Left forelimb (tissue), 1 donor: Measurements from ENCODE around the gene RPP25.
A peak's percentile ranks its signal among the peaks of the same experiment; 100 is the strongest.

Experiments
- DNase-seq: peaks from one replicate; pipeline ENCODE4 v3.0.0-alpha.2; 2018; ENCODE audit warnings: low spot score

RPP25 gene, protein sequence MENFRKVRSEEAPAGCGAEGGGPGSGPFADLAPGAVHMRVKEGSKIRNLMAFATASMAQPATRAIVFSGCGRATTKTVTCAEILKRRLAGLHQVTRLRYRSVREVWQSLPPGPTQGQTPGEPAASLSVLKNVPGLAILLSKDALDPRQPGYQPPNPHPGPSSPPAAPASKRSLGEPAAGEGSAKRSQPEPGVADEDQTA

DNA sequence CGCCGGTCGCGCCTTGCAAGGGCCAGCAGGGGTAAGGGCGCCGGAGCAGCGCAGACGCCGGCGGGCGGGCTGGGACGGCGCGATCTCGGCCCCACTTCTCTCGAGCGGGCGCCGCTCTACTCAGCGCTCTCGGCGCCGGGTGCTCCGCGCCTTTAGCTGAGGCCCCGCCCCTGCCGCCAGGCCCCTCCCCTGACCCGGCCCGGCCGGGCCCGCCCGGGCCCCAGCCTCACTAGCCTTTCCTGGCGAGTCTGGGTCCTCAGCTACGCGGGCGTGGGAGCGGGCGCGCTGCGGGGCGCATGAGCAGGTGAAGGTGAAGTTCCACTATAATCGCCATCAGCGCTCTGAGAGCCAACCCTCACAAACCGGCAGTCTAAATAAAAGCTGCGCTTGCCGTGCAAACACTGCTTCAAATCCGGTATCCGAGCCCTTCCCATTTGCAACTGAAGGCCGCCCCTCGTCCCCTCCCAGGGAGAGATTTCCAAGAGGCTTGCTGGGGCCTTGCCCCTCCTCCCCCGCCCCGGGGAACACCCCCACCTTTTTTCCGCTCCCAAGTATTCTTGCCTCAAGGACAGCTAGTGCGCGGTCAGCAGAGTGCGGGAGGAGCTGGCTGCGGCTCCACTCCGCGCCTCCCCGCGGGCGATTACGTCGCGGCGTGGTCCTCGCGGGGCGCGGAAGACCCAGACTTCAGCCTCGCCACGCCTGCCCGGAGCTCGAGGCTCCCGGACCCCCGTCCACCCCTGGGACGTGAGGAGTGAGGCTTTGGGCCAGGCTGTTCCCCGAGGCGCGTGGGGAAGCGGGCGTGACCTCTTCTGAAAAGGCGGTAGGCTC is at the start of gene RPP25:
RPP25 (minus strand) TSS at position 125 of the 828 bp plus-strand sequence. CDS start 189 bp downstream, outside the sequence.
- peak; percentile 77 for DNase-seq

DNA sequence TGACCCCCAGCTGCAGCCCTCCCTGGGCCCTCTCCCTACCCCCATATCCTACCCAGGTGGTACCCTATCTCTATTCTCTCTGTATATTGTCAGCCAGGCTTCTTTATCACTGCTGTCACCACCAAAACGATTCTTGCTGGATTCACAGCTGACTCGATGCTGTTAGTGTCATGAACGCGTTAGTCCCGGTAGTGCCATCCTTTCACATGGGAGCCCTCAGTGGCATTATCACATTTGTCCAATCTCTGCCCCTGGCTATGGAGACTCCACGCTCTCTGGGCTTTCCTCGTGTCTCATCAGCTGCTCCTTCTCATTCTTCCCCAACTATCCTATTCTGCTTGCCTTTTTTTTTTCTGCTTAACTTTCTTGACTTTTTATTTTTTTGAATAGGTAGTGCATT is 45.8 kb upstream of the RPP25 start:
- no peak for DNase-seq

DNA sequence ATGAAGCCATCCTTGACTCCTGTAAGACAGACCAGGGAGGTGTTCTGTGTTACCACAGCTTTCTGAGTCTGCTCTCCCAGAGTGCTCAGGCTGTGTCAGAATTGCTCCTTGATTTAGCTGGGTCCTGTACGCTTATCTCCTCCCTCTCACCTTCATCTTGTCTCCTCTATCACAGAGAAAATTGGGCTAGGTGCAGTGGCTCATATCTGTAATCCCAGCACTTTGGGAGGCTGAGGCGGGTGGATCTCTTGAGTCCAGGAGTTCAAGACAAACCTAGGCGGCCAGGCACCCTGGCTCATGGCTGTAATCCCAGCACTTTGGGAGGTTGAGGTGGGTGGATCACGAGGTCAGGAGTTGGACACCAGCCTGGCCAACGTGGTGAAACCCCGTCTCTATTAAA is 44.7 kb upstream of the RPP25 start:
- DNase-seq: no peak

DNA sequence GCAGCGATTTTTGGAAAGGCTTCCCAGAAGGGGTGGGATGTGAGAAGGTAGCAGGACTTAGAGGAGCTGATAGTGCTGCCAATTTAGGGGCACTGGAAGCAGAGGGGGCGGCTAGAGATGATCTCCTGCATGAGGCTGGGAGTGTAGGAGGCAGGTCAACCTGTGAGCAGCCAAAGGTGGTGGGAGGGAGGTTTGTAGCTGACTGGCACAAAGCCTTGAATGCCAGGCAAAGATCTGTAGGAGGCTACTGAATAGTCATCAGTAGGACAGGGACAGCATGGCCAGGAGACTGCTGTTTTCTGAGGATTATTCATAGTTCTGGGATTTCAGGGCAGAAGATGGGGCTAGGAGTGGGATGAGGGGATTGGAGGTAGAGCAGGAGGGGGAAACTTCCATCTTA is 41.0 kb upstream of the RPP25 start:
- no peak for DNase-seq

DNA sequence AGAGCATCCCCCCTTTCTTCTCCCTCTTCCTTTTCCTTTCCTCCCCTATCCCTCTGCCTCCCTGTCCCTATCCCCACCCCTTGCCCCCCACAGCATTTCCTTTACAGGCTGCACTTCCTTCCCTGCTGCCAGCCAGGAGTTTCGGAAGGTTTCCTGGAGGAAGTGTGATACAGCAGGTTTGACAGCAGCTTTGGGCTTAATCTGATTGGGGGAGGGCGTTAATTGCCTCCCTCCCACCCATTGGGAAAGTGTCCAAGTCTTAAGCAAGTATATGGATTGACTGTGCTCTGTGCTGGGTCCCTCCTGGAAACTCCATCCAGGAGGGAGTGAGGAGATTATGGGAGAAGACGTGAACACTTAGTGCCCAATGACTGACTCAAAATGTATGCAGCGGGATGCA is 40.6 kb upstream of the RPP25 start:
- no peak for DNase-seq

DNA sequence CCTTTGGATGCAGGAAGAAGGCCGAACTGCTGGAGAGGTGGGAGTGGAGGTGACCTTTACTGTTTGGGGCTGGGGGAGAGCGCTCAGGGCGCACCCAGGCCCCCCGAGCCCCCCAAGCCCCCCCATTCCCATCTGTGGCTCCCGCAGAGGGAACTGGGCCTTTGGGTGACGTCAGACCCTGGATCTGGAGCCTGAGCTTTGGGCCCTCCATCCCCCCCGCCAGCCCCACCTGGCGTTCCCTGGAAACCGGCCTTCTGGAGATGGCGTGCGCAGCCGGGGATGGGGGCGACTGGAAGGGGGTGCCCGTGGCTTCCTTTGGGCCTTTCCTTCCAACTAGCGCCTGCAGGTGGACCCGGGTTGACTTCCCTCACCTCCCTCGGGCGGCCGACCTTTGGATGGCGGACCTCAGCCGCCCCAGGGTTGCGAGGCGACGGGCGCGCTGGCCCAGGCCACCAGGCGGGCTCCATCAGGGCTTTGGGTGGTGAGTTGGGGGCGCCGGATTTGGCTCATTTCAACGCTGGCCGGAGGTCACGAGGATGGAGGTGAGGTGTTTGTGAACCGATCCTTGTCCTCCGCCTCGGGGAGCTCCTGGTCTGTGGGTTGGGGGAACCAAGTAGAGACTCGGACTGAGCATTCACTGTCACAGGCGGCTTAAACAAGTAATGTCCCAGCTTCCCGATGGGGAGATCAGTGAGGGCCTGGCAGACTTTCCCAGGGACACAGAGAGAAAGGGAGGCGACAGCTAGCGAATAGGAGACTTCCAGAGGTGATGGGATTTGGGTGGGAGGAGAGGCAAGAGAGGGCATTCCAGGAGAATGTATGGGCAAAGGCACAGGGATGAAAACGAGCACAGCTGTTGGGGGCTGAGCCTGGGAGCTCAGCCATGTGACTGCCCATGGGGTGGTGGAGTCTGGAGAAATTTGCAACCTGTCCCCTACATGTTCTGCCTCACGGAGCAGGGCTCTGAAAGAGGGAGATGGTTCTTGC is 39.5 kb upstream of the RPP25 start:
- peak; percentile 70 for DNase-seq

DNA sequence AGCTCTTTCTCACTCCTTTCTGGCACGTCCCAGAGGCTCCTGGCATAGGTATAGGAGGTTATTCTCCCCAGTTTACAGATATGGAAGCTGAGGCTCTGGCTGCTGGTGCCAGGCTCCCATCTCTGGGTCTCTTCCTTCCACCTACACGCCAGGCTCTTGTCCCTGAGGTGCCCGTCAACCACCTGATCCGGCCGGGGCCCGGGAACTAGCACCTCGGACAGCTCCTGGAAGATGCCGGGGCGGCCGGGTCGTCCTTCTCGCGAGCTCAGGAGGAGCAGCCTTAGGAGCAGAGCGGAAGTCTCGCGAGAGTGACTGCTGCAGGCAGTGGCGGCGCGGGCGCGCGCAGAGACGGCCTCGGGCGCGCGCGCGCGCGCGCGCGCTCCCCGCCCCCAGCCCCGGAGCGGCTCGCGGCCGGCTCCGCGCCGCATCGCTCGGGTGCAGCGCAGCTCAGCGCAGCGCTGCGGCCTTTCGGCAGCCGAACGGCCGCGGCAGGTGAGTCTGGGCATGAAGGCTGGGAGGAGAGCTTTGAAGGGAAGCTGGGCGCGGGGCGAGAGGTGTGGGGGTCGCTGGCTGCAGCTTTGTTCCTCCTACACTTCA is 38.7 kb upstream of the RPP25 start, which contains the start of gene SCAMP5:
SCAMP5 (plus strand) TSS at position 382 of the 597 bp plus-strand sequence. CDS start 16,277 bp downstream, outside the sequence.
- peak; percentile 92 for DNase-seq

DNA sequence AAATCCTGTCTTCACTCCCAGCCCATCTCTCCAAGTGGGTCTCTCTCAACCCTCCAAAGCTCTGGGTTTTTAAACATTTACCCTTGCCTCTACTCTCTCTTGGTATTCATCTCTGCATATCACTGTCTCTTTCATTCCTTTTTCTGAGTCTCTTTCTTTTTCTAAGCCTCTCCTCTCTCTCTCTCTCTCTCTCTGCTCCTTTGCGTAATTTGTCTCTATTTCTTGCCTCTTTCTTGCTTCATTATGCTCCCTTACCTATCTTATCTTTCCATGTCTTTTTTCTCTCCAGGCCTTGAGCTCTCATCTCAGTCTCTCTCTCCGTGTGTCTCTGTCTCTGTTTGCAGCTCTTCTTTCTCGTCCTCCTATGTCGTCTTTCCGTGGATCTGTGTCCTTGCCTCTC is 38.1 kb upstream of the RPP25 start:
- no peak for DNase-seq

DNA sequence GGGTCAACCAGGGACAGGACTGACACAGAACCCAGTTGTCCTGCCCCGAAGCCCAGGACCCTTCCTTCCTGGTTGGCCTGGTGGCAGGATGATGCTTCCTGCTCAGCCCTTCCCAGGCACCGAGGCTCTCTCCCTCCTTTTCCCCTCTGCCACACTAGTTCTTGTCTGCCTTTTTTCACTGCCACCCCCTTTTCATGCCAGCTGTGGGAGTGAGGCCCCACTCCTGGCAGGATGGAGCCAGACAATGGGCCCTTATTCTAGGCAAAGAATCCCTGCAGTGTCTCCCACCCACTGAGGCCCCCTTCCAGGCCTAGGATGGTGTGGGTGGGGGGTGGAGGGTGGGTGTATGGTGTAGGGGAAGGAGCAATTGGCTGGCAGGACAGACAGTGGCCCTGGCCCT is 37.7 kb upstream of the RPP25 start:
- no peak for DNase-seq

DNA sequence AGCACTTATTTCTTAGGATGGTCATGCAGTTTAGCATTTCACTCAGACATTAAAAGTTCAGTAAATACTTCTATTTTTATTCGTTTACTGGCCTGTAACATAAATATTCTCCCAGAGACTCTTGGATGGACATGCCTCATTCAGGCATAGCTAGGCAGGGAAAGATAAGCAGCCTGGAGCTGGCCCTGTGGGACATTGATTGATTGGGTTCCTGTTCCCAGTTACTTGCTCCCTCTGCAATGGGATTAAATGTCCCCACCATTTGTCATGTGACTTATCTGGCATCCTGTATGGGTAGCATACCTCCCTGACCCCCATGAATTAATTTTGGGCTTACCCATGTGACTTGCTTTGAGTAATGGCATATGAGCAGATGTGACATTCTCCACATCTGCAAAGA is 36.0 kb upstream of the RPP25 start:
- no peak for DNase-seq

DNA sequence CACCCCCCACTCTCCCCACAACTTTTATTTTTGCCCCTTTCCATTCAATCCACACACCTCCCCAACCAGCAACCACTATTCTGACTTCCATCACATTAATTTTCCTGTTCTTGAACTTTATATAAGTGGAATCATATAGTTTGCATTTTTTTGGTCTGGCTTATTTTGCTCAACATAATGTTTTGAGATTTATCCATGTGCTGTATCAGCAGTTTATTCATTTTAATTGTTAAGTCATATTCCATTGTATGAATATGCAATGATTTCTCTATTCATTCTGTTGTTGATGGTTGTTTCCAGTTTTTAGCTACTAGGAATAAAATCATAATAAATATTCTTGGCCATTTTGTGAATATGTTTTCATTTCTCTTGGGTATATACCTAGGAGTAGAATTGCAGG is 33.0 kb upstream of the RPP25 start:
- DNase-seq: no peak

DNA sequence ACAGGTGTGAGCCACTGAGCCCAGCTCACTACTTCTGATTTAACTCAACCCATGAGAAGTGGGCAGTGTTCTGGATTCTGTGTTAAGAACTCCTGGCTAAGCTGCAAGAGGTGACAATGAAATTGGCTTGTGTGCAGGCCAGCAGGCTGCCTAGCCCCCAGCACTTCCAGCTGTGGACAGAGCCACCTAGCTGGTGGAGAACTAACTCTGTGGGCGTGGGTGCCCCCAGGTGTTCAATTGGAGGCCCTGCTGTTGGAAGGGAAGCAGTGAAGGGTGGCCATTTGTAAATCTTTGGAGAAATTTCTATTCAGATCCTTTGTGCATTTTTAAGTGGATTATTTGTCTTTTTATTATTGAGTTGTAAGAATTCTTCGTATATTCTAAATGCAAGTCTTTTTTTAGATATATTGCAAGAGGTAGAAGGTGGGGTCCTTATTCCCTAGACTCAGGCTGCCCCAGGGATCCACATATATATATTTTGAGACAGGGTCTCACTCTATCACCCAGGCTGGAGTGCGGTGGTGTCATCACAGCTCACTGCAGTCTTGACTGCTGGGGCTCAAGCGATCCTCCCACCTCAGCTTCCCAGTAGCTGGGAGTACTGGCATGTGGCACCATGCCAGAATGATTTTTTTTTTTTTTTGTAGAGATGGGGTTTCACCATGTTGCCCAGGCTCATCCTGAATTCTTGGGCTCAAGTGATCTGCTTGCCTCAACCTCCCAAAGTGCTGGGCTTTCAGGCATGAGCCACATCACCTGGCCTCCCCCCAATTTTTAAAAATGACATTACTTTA is 31.6 kb upstream of the RPP25 start:
- no peak for DNase-seq

DNA sequence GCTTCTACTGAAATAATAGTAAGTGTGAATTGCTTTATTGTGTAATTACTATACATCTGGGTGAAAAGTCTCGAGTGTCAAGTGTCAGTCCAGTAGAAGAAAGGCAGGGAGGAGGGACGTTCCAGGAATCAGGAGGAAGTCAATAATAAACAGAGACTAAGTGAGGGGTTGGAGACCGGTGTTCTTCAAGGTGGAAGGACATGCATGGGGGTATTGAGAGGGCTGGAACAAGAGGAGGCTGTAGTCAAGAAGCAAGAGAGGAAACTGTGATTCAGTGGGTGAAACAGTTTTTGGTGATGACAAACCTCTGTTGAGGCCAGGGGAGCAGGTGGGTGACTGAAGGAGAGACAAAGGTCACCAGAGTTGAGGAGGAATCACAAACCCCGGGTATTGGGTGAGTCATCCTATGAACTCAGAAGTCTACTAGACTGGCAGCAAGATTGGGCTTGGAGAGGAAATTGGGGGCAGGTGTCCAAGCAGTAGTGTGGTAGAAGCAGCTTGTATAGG is 27.2 kb upstream of the RPP25 start:
- no peak for DNase-seq

DNA sequence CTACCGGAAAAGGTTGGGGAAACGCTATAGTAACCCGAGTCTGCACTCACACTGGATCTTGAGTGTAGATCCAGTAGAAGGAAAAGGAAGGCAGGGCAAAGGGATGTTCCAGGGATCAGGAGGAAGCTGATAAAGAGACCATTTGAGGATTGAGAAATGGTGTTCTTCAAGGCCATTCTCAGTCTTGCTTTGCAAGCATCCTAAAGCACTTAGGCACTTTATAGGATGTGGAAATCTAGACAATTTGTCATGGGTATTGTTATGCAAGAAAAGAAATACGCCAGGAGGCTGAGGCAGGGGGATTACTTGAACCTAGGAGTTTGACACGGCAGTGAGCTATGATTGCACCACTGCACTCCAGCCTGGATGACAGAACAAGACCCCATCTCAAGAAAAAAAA is 25.6 kb upstream of the RPP25 start:
- no peak for DNase-seq

DNA sequence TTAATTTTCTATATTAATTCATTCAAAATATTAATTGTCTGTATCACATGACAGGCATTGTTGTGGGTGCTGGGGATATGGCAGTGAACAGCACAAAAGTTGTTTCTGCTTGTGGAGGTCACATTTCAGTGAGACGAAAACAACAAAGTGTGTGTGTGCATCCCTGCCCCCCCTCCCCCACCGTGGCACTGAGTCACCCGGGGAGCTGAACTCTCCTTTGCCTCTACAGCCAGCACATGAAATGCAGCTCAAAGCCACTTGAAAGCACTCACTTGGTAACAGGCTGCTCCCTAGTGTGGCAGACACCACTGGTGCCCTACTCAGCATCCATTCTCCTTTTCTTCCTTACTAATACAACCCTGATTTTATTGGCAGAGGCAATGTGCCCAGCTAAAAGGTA is 21.9 kb upstream of the RPP25 start:
- DNase-seq: no peak

DNA sequence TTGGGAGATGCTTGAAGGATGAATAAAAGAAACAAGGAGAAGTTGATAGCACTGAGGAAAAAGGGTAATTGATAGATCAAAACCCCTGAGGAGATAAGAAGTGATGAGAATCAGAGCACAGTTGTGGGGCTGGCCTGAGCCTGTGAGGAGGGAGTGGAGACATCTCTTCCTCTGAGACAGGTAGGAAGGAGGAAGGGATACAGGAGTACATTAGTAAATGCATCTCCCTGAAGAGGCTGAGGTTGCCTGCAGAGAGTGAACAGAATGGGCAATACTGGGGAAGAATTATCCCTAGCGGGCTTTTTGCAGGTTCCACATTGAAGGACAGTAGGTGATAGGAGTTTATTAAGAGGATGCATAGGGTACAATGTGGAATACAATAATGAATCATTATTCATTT is 21.5 kb upstream of the RPP25 start:
- DNase-seq: no peak

DNA sequence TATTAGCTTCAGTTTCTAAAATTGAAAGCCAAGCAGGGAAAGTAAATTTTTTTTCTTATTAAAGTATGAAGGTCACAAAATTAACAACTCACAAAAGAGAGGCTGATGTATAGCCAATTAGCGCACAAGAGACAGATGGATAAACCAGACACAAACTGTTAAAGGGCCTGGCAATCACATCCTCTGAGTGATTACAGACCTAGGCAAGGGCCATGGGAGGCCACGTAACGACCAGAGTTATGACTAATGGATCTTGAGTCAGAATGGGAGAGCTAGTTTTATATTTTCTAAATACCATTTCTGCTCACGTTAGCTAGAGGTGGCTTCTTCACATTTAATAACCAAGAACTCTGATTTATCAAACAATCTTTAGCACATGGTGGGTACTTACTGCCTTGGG is 21.0 kb upstream of the RPP25 start:
- DNase-seq: no peak

DNA sequence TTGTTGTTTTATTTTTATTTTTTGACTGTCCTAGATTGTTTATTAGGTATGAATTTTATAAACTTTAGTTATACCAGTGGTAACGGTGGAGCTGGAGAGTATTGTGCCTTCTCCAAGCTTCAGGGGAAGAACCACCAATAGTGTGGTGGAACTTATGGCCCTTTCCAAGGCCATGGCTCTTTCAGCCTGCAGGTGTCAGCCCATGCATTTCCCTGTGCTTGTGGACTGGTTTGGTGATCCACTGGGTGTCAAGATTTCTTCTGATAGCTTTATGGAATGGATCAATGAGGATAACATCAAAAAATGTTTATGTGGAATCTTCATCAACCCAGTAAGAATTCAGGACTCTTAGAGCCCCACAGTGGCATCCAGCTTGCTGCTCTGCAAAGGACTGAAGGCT is 19.6 kb upstream of the RPP25 start:
- DNase-seq: no peak

DNA sequence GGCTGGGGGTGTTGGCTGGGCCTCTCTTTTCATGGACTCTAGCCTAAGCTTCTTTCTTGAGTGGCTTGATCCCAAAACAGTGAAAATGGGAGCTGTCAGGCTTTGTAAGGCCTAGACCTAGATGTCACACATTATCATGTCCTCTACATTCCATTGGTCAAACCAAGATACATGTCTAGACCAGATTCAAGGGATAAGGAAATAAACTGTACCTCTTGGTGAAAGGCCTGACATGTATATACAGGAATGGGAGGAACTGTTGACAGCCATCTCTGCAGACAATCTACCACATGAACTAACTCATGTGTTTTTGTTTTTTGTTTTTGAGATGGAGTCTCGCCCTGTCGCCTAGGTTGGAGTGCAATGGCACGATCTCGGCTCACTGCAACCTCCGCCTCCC is 11.1 kb upstream of the RPP25 start:
- DNase-seq: no peak

DNA sequence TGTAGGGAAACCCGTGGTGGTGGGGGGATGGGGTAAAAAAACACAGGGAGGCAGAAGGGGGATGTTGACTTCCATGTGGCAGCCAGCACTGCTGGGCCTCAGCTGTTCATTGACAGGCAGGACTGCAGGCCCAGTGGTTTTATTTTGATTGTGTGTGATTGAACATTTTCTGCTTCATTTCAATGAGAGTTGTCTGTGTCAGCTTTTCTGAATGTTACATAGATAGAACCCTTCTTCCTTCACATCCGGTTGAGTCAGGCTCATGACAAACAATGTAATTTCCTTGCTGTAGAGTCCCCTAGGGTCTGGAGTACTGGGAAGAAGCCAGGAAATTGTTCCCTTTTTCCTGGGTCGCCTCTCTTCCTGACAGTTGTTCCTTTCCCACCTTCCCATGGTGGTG is 8.2 kb upstream of the RPP25 start:
- no peak for DNase-seq

DNA sequence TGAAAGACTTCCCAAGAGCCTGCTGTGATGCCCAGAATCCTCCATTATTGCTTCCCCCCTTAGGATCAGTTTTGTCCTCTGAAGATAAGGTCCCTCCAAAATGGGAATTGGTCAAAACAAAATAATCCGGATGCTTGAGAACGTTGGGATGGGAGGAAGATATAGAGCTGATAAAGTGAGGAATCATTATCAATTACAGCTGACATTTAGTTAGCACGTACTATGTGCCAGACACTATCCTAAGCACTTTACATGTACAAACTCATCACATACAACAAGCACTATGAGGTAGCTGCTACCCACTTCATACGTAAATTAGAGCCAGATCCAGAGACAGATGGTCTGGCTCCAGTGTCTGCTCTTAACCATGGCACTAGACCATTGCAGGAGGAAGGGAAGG is 6.6 kb upstream of the RPP25 start:
- DNase-seq: no peak
